CD1c-positive myeloid dendritic cell (primary cell): ENCODE results near the gene ST6GALNAC2.
A peak's percentile ranks its signal among the peaks of the same experiment; 100 is the strongest.
"Not testable (repeated sequence)": the region's sequence is repeated elsewhere in the genome, so short reads cannot be mapped to it uniquely, and the experiment has no call there.

Source experiments
- DNase-seq: peaks from one replicate; pipeline ENCODE4 v3.0.0-alpha.2; 2016; ENCODE audit errors: extremely low spot score

Gene ST6GALNAC2

GRCh38 chr17:76528528-76529223 is 57.0 kb downstream of the ST6GALNAC2 start:
- no peak for DNase-seq

GRCh38 chr17:76528156-76528527 is 57.5 kb downstream of the ST6GALNAC2 start:
- no peak for DNase-seq

GRCh38 chr17:76527430-76528111 is 58.1 kb downstream of the ST6GALNAC2 start:
- DNase-seq: peak; percentile 39

- not testable (repeated sequence) for DNase-seq
Measured at GRCh38 chr17:76527016-76527415, 58.6 kb downstream of the ST6GALNAC2 start.

- not testable (repeated sequence) for DNase-seq
Measured at GRCh38 chr17:76525513-76525833, 60.2 kb downstream of the ST6GALNAC2 start.

GRCh38 chr17:76524598-76525512 is 60.8 kb downstream of the ST6GALNAC2 start:
- no peak for DNase-seq

- DNase-seq: peak; percentile 85
Measured at GRCh38 chr17:76523084-76524037, 62.3 kb downstream of the ST6GALNAC2 start.

GRCh38 chr17:76521683-76522082 is 64.0 kb downstream of the ST6GALNAC2 start:
- DNase-seq: not testable (repeated sequence)

GRCh38 chr17:76521262-76521661 is 64.4 kb downstream of the ST6GALNAC2 start:
- no peak for DNase-seq

- DNase-seq: no peak
Measured at GRCh38 chr17:76519048-76519966, 66.4 kb downstream of the ST6GALNAC2 start.

GRCh38 chr17:76517638-76518038 is 68.0 kb downstream of the ST6GALNAC2 start:
- DNase-seq: peak; percentile 48
